Gastroesophageal sphincter (tissue), 3 donors: ENCODE results near the gene NKAIN4.

Experiments used
- CTCF ChIP-seq, 4 experiments: fragments of 200-600 bp in 2 of 4; fragments of 450-650 bp in 2 of 4; sonication (generic) in 1 of 4; IDR thresholded peaks; one replicate each; pipeline ENCODE4 v1.5.1; 2017 to 2019; ENCODE audit warnings: antibody characterized with exemption in 4 of 4, mild to moderate bottlenecking in 2 of 4, moderate library complexity in 2 of 4
- POLR2A ChIP-seq, 2 donors: fragments of 450-650 bp; IDR thresholded peaks; one replicate each; pipeline ENCODE4 v1.6.1; 2017; ENCODE audit warnings: antibody characterized with exemption in 2 of 2, mild to moderate bottlenecking in 2 of 2, moderate library complexity in 1 of 2
- POLR2AphosphoS5 ChIP-seq: sonication (generic); formaldehyde crosslinking; IDR thresholded peaks from one replicate; pipeline ENCODE4 v1.6.1; 2017; ENCODE audit warnings: antibody characterized with exemption

- TF ChIP-seq CTCF (IDR thresholded peaks at IDR 0.05): no peak
- no peak for TF ChIP-seq POLR2A (IDR thresholded peaks at IDR 0.05)
- no peak for TF ChIP-seq POLR2AphosphoS5
Measured at GRCh38 chr20:63252284-63252711, 2.0 kb downstream of the NKAIN4 start.
